ENCODE results near the gene NME3. TPM values are rescaled to one million over a fixed set of nuclear protein-coding genes. Genes with fewer than 3 reads are reported as not detected.

NME3 gene
- total RNA-seq = 100 to 1,000 TPM in 1 of 4 donors, 10 to 100 TPM in 3; 35.3 to 208 (median 59.7) TPM

GRCh38 chr16:1771188-1771863 lies at the start of gene NME3:
Gene NME3 (minus strand): TSS chr16:1771543. CDS start chr16:1771534, 9 bp downstream.
- peaks cover 0 to 33% of the 10 kb centered on the region in 2 donors for H3K4me1 ChIP-seq
- no peaks in the 10 kb centered on the region for H3K27me3 ChIP-seq
- no peaks in the 10 kb centered on the region for H3K9me3 ChIP-seq
- no peak for TF ChIP-seq POLR2A (IDR thresholded peaks at IDR 0.05)
- H3K27ac ChIP-seq = peak within 1 kb of the TSS; percentile 80 to 87
- intact Hi-C loops (cut with DNase I; ENCODE audit: low total_unique reads) = no loop called here
- H3K4me3 ChIP-seq = peak within 1 kb of the TSS; percentile 56 to 87
- DNase-seq = peak; percentile 59 to 79
- H3K36me3 ChIP-seq = no peaks in the 10 kb centered on the region

- Histone ChIP-seq H3K4me1 (peaks cover 0 to 9% of the 10 kb centered on the region in 2 donors), H3K4me3 (no peak overlapping the region), H3K36me3 (no peaks in the 10 kb centered on the region), H3K9me3 (no peaks in the 10 kb centered on the region), H3K27me3 (no peaks in the 10 kb centered on the region), H3K27ac (no peak overlapping the region)
- no peak for TF ChIP-seq POLR2A (IDR thresholded peaks at IDR 0.05)
- intact Hi-C loops (cut with DNase I; ENCODE audit: low total_unique reads) = no loop called here
- no peak for DNase-seq
Observed at GRCh38 chr16:1820946-1821290, 49.6 kb upstream of the NME3 start.

DNA sequence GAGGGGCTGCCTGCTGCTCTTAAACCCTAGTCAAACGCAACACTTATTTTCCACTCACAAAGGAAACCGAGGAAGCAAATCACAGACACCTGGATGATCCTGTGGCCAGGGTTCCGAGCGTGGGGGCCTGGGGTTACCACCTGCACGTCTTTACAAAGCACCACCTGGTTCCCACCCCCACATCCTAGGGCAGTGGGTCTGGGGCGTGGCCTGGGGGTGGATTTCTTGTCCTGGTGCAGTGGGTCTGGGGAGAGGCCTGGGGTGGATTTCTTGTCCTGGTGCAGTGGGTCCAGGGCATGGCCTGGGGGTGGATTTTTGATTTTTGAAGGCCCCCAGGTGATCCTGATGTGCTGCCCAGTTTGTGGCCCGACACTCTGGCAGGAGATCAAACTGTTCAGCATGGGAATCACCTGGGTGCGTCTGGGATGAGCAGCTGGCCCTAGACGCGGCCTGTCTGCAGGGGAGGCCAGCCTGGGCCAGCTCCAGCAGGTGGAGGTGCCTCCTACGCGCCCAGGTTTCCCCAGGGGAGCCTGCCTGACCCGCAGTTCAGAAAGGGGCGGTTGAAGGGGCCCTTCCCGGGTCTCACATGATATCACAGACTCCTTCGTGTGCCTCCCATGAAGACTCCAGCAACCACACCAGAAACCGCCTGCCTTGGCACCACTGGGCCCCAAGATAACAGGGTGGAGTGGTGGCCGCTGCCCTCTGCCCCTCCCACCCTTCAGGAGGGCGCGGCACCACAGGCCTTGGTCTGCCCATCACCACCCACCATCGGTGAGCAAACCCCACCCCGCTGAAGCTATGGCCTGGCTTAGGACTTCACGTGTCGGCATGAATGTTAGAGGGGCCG lies 49.0 kb upstream of the NME3 start:
- Histone ChIP-seq H3K9me3 (no peaks in the 10 kb centered on the region), H3K27ac (no peak overlapping the region), H3K4me1 (peaks cover 0 to 3% of the 10 kb centered on the region in 2 donors), H3K4me3 (no peak overlapping the region), H3K27me3 (no peaks in the 10 kb centered on the region), H3K36me3 (no peaks in the 10 kb centered on the region)
- TF ChIP-seq POLR2A (IDR thresholded peaks at IDR 0.05) = no peak
- TF ChIP-seq, protein P1, sequence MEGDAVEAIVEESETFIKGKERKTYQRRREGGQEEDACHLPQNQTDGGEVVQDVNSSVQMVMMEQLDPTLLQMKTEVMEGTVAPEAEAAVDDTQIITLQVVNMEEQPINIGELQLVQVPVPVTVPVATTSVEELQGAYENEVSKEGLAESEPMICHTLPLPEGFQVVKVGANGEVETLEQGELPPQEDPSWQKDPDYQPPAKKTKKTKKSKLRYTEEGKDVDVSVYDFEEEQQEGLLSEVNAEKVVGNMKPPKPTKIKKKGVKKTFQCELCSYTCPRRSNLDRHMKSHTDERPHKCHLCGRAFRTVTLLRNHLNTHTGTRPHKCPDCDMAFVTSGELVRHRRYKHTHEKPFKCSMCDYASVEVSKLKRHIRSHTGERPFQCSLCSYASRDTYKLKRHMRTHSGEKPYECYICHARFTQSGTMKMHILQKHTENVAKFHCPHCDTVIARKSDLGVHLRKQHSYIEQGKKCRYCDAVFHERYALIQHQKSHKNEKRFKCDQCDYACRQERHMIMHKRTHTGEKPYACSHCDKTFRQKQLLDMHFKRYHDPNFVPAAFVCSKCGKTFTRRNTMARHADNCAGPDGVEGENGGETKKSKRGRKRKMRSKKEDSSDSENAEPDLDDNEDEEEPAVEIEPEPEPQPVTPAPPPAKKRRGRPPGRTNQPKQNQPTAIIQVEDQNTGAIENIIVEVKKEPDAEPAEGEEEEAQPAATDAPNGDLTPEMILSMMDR (IDR thresholded peaks at IDR 0.05) = no peak
- intact Hi-C loops (cut with DNase I; ENCODE audit: low total_unique reads) = no loop called here
- no peak for DNase-seq

DNA sequence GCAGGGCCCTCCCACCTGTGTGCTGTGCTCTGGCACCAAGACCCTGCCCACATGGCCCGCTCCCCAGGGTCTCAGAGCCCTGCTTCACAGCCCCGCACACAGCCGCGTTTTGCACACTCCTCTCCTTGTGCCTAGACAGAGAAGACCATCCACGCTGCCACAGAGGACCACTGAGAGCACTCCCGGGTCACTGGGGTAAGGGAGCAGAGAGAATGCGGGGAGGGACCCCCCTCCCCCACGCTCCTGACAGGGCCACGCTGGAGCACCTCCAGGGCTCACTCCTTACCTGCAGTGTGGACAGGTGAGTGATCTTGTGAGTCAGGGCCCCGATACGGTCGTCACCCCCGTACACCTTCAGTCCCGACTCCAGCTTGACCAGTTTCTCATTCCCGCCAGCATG lies 48.3 kb upstream of the NME3 start:
- Histone ChIP-seq H3K9me3 (no peaks in the 10 kb centered on the region), H3K27ac (no peak overlapping the region), H3K36me3 (no peaks in the 10 kb centered on the region), H3K4me1 (no peaks in the 10 kb centered on the region), H3K4me3 (no peak overlapping the region), H3K27me3 (no peaks in the 10 kb centered on the region)
- DNase-seq = no peak
- TF ChIP-seq, protein P1 (IDR thresholded peaks at IDR 0.05) = no peak
- TF ChIP-seq POLR2A (IDR thresholded peaks at IDR 0.05) = no peak
- intact Hi-C loops (cut with DNase I; ENCODE audit: low total_unique reads) = no loop called here

DNA sequence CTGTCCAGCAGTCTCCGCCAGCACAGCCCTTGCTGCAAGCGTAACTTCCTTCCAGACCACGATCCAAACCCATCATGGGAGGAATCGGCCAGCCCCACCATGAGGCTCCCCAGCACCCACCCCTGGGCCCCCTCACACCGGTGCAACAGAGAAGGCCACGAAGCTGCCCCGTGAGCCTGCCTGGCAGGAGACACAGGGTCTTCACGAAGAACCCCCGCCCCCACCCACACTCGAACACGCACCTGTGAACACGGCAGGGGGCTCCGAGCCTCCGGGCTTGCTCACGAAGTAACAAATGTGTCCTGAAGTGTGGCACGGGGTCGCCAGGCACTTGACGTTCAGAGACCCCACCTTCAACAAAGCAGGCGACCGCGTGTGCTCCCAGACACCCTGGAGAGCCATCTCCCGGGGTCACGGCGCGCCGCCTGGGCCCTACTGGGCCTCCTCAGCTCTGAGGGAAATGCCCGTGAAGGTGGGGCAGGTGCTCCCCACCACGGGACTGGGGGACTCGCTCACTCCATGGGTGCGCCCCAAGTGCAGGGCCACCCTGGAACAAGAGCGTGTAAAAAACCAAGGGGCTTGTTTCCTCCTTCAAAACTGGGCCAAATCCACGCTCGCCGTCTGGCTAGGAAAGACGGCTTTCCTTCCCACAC lies 47.7 kb upstream of the NME3 start:
- Histone ChIP-seq H3K36me3 (no peaks in the 10 kb centered on the region), H3K4me1 (no peaks in the 10 kb centered on the region), H3K27ac (no peak overlapping the region), H3K9me3 (no peaks in the 10 kb centered on the region), H3K4me3 (no peak overlapping the region), H3K27me3 (no peaks in the 10 kb centered on the region)
- intact Hi-C loops (cut with DNase I; ENCODE audit: low total_unique reads) = no loop called here
- TF ChIP-seq, protein P1 (IDR thresholded peaks at IDR 0.05) = no peak
- TF ChIP-seq POLR2A (IDR thresholded peaks at IDR 0.05) = no peak
- no peak for DNase-seq
